Peyer's patch (tissue), 4 donors: ENCODE data around the gene AMMECR1L. TPM values are rescaled to one million over a fixed set of nuclear protein-coding genes. Genes with fewer than 3 reads are reported as not detected.
"Not testable (repeated sequence)": the region's sequence is repeated elsewhere in the genome, so short reads cannot be mapped to it uniquely, and the experiment has no call there.

Source experiments
- DNase-seq, 3 donors: peaks; one replicate each; pipeline ENCODE4 v3.0.0-alpha.2; 2017 to 2019
- H3K27ac ChIP-seq, 4 donors: fragments of 200-600 bp; sonication (generic); one replicate each; pipeline ENCODE4 v1.5.1; 2016 to 2019
- H3K27me3 ChIP-seq, 2 donors: fragments of 200-600 bp; sonication (generic); one replicate each; pipeline ENCODE4 v1.5.1; 2019
- H3K36me3 ChIP-seq, 3 donors: fragments of 200-600 bp; sonication (generic); one replicate each; pipeline ENCODE4 v1.5.1; 2016 to 2019
- H3K4me1 ChIP-seq, 4 donors: fragments of 200-600 bp; sonication (generic); one replicate each; pipeline ENCODE4 v1.5.1; 2016 to 2019
- H3K4me3 ChIP-seq, 4 donors: fragments of 200-600 bp; sonication (generic); 1 replicate in 3 of 4; 2 replicates in 1 of 4; pipeline ENCODE4 v1.5.1; 2016 to 2019; ENCODE audit warnings: mild to moderate bottlenecking in 1 of 4
- H3K9me3 ChIP-seq, 4 donors: fragments of 200-600 bp; sonication (generic); one replicate each; pipeline ENCODE4 v1.5.1; 2016 to 2019; ENCODE audit warnings: mild to moderate bottlenecking in 1 of 4
- POLR2A ChIP-seq, 2 donors: fragments of 450-650 bp; IDR thresholded peaks; one replicate each; pipeline ENCODE4 v1.5.1; 2017; ENCODE audit warnings: antibody characterized with exemption in 2 of 2, mild to moderate bottlenecking in 2 of 2, moderate library complexity in 2 of 2
- total RNA-seq, 4 donors: library from RNA; depleted of rRNA; stranded (reverse); fragments of >200 nt; gene quantifications; one replicate each; pipeline ENCODE4 v1.1.0, GENCODE V29; 2016
- TF ChIP-seq, protein P1 (sequence below), 6 experiments: fragments of 450-650 bp in 4 of 6; fragments of 200-600 bp in 2 of 6; sonication (generic) in 1 of 6; IDR thresholded peaks; one replicate each; pipeline ENCODE4 v1.5.1; 2017 to 2019; ENCODE audit warnings: antibody characterized with exemption in 6 of 6, mild to moderate bottlenecking in 3 of 6, moderate library complexity in 1 of 6

Gene AMMECR1L
- 10 to 100 TPM; 11.6 to 16.1 (median 13.9) TPM for total RNA-seq

DNA sequence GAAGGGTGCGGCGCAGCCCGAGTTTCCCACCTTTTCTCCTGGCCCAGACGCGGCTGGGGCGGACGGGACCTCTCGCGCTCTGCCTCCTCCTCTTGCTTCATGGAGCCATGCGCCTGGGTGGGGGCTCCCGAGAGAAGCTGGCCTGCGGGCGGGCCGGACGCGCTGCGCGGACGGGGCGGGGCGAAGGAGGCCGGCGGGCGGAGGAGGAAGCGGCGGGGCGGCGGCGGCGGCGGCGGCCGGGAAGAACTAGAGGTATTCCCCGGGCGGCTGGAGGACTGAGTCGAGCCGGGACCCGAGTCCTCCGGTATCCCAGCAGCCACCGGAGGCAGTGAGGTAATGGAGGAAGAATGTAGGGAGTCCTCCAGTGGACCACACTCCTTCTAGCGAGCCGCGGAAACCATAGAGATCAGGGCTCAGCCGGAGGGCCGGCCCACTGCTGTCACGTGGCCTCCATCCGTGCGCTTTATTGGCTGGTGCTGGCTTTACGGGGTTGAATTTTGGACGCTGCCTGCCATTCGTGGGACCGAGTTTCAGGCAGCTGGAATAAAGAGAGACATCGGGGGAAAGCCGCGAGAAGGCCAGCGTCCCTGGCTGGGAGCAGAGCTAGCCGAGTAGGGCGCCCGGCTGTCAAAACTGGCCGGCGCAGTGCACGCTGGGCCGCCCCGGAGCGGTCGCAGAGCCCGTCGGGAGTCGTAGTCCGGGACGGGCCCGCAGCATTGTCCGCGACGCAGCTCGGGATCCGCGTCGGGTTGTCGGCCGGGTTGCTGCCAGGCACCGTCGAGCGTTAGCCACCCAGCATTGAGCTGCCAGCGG is at the start of gene AMMECR1L:
TSS of gene AMMECR1L (minus strand) at position 177 of the 813 bp plus-strand sequence. CDS start 11,722 bp downstream, outside the sequence.
- TF ChIP-seq POLR2A (IDR thresholded peaks at IDR 0.05), result peak in 1 of 2 donors; percentile 63
- Histone ChIP-seq H3K4me3 (peak within 1 kb of the TSS; percentile 44 to 65 (median 63)), H3K4me1 (peaks cover 0 to 24% (median 9%) of the 10 kb centered on the region in 4 donors), H3K27ac (peak within 1 kb of the TSS; percentile 76 to 93 (median 88)), H3K36me3 (peaks cover 0 to 15% (median 0%) of the 10 kb centered on the region in 3 donors)
- not testable (repeated sequence) for H3K9me3 ChIP-seq, H3K27me3 ChIP-seq
- DNase-seq, result peak; percentile 71 to 89 (median 87)

DNA sequence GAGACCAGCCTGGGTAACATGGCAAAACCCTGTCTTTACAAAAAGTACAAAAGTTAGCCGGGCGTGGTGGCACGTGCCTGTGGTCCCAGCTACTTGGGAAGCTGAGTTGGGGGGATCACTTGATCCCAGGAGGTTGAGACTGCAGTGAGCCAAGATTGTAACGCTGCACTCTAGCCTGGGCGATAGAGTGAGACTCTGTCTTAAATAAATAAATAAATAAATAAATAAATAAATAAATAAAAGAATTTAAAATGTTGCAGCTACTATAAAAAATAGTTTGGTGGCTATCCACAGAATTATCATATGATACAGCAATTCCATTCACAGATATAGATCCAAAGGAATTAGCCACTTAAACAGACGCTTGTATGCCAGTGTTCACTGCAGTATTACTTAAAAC is 49.6 kb upstream of the AMMECR1L start:
- Histone ChIP-seq H3K36me3 (peaks cover 0 to 5% (median 0%) of the 10 kb centered on the region in 3 donors), H3K27me3 (no peaks in the 10 kb centered on the region), H3K4me3 (no peak overlapping the region), H3K27ac (no peak overlapping the region), H3K4me1 (no peaks in the 10 kb centered on the region), H3K9me3 (no peaks in the 10 kb centered on the region)
- no peak for DNase-seq
- TF ChIP-seq, protein P1, sequence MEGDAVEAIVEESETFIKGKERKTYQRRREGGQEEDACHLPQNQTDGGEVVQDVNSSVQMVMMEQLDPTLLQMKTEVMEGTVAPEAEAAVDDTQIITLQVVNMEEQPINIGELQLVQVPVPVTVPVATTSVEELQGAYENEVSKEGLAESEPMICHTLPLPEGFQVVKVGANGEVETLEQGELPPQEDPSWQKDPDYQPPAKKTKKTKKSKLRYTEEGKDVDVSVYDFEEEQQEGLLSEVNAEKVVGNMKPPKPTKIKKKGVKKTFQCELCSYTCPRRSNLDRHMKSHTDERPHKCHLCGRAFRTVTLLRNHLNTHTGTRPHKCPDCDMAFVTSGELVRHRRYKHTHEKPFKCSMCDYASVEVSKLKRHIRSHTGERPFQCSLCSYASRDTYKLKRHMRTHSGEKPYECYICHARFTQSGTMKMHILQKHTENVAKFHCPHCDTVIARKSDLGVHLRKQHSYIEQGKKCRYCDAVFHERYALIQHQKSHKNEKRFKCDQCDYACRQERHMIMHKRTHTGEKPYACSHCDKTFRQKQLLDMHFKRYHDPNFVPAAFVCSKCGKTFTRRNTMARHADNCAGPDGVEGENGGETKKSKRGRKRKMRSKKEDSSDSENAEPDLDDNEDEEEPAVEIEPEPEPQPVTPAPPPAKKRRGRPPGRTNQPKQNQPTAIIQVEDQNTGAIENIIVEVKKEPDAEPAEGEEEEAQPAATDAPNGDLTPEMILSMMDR (IDR thresholded peaks at IDR 0.05), result no peak
- TF ChIP-seq POLR2A (IDR thresholded peaks at IDR 0.05), result no peak

DNA sequence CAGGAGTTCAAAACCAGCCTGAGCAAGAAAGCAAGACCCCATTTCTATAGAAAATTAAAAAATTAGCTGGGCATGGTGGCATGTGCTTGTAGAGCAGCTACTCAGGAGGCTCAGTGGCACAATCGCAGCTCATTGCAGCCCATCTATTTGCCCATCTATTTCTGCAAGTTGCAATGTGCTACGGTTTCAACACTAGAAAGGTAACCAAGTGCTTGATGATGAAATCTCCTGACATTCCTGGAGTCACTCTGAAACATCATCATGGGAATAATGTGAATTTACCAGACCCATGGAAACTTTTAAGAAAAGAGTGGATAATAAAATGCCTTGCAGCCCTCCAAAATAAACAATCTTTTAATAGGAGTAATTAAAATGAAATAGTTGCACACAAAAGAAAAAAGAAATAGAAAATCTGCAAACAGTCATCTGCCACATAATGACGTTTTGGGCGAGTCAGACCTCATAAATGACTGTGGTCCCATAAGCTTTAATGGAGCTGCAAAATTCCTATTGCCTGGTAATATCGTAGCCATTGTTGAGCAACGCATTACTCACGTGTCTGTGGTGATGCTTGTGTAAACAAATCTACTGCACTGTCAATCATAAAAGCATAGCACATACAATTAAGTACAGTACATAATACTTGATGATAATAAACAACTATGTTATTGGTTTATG is 46.6 kb upstream of the AMMECR1L start:
- Histone ChIP-seq H3K36me3 (no peaks in the 10 kb centered on the region), H3K9me3 (no peaks in the 10 kb centered on the region), H3K27me3 (no peaks in the 10 kb centered on the region), H3K27ac (no peak overlapping the region), H3K4me3 (no peak overlapping the region), H3K4me1 (no peaks in the 10 kb centered on the region)
- DNase-seq, result no peak
- TF ChIP-seq, protein P1 (IDR thresholded peaks at IDR 0.05), result no peak
- TF ChIP-seq POLR2A (IDR thresholded peaks at IDR 0.05), result no peak

DNA sequence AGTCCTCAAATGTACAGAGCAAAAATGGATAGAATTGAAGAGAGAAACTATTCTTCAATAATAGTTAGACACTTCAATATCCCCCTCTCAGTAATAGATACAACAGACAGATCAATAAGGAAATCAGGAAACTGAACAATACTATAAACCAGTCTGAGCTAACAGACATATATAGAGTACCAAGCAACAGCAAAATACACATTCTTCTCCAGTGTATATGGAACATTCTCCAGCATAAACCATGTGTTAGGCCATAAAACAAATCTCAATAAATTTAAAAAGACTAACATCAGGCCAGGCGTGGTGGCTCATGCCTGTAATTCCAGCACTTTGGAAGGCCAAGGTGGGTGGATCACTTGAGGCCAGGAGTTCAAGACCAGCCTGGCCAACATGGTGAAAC is 43.7 kb upstream of the AMMECR1L start:
- H3K9me3 ChIP-seq, result no peaks in the 10 kb centered on the region
- DNase-seq, result no peak
- H3K4me3 ChIP-seq, result no peak overlapping the region
- H3K4me1 ChIP-seq, result no peaks in the 10 kb centered on the region
- TF ChIP-seq POLR2A (IDR thresholded peaks at IDR 0.05), result no peak
- TF ChIP-seq, protein P1 (IDR thresholded peaks at IDR 0.05), result no peak
- no peak overlapping the region for H3K27ac ChIP-seq
- no peaks in the 10 kb centered on the region for H3K36me3 ChIP-seq
- H3K27me3 ChIP-seq, result no peaks in the 10 kb centered on the region

DNA sequence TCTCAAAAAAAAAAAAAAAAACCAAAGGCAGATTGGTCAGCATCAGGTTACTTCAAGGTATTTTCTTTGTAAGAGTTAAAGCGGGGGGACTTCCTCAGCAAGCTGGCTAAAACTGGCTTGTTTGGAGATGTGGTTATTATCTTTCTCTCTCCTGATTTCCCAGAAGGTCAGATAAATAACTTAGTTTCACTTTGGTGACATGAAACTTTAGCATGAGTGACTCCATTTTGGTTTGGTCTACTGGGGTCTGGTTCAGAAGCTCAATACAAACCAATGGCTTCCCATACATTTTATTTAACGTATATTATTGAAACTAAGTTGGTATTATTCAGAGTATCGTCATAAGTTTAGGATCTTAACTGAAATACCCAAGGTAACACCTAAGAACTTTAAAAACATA is 41.6 kb upstream of the AMMECR1L start:
- Histone ChIP-seq H3K27me3 (no peaks in the 10 kb centered on the region), H3K4me3 (no peak overlapping the region), H3K9me3 (no peaks in the 10 kb centered on the region), H3K36me3 (no peaks in the 10 kb centered on the region), H3K4me1 (no peaks in the 10 kb centered on the region), H3K27ac (no peak overlapping the region)
- DNase-seq, result no peak
- TF ChIP-seq POLR2A (IDR thresholded peaks at IDR 0.05), result no peak
- TF ChIP-seq, protein P1 (IDR thresholded peaks at IDR 0.05), result no peak

DNA sequence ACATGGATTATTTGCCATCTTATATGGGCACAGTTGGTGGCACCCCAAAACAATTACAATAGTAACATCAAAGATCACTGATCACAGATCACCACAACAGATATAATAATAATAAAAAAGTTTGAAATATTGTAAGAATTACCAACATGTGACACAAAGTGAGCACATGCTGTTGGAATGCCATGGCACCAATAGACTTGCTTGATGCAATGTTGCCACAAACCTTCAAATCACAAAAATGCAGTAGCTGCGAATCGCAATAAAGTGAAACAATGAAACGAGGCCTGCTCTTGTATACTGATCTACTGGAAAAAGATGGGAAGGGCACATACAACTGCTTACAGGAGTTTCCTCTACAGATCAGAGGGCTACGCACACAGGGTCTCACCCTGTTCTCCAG is 32.2 kb upstream of the AMMECR1L start:
- no peaks in the 10 kb centered on the region for H3K36me3 ChIP-seq
- H3K9me3 ChIP-seq, result no peaks in the 10 kb centered on the region
- DNase-seq, result no peak
- no peaks in the 10 kb centered on the region for H3K4me1 ChIP-seq
- no peak for TF ChIP-seq POLR2A (IDR thresholded peaks at IDR 0.05)
- TF ChIP-seq, protein P1 (IDR thresholded peaks at IDR 0.05), result no peak
- H3K27me3 ChIP-seq, result no peaks in the 10 kb centered on the region
- no peak overlapping the region for H3K4me3 ChIP-seq
- H3K27ac ChIP-seq, result no peak overlapping the region
